OCI-LY1 (cell line): Measurements from ENCODE around the gene SAMD1.

Experiments
- H2AFZ ChIP-seq: fragments of 200-600 bp; sonication (generic), shearing (Covaris generic); 2 replicates; pipeline ENCODE4 v1.6.0; 2014; ENCODE audit warnings: antibody characterized with exemption, mild to moderate bottlenecking, low read length
- H3F3A ChIP-seq: fragments of 200-600 bp; sonication (generic), shearing (Covaris generic); 2 replicates; pipeline ENCODE4 v1.6.0; 2014; ENCODE audit warnings: mild to moderate bottlenecking, antibody characterized with exemption, low read length, moderate library complexity; ENCODE audit not compliant: insufficient read depth
- H3K27ac ChIP-seq: fragments of 200-600 bp; sonication (generic); 2 replicates; pipeline ENCODE4 v1.5.1; 2014; ENCODE audit warnings: low read length, mixed run types, mild to moderate bottlenecking, low read depth; ENCODE audit not compliant: poor library complexity, severe bottlenecking
- H3K27me3 ChIP-seq: fragments of 200-600 bp; sonication (generic); 2 replicates; pipeline ENCODE4 v1.6.0; 2014; ENCODE audit warnings: antibody characterized with exemption, mild to moderate bottlenecking, low read length, moderate library complexity; ENCODE audit not compliant: insufficient read depth
- H3K36me3 ChIP-seq: fragments of 200-600 bp; sonication (generic); 2 replicates; pipeline ENCODE4 v1.6.1; 2014; ENCODE audit warnings: mild to moderate bottlenecking, antibody characterized with exemption, low read length, moderate library complexity, mixed read lengths; ENCODE audit not compliant: insufficient read depth
- H3K4me1 ChIP-seq: fragments of 200-600 bp; sonication (generic); 2 replicates; pipeline ENCODE4 v1.5.1; 2014; ENCODE audit warnings: mild to moderate bottlenecking, low read length, moderate library complexity; ENCODE audit not compliant: insufficient read depth, severe bottlenecking
- H3K4me2 ChIP-seq: fragments of 200-600 bp; sonication (generic), shearing (Covaris generic); 2 replicates; pipeline ENCODE4 v1.6.1; 2014; ENCODE audit warnings: low read length
- H3K4me3 ChIP-seq: fragments of 200-600 bp; sonication (generic); 2 replicates; pipeline ENCODE4 v1.5.1; 2014; ENCODE audit warnings: low read length, low read depth, mild to moderate bottlenecking, mixed read lengths; ENCODE audit not compliant: poor library complexity, severe bottlenecking
- H3K79me2 ChIP-seq: fragments of 200-600 bp; shearing (Covaris generic); 2 replicates; pipeline ENCODE4 v1.6.1; 2016; ENCODE audit warnings: mixed run types, low read length, mixed read lengths; ENCODE audit not compliant: insufficient read depth
- H3K9ac ChIP-seq: fragments of 200-600 bp; sonication (generic), shearing (Covaris generic); 2 replicates; pipeline ENCODE4 v1.6.1; 2014; ENCODE audit warnings: mild to moderate bottlenecking, low read length, mixed read lengths
- H3K9me2 ChIP-seq: fragments of 200-600 bp; sonication (generic), shearing (Covaris generic); 2 replicates; pipeline ENCODE4 v1.6.1; 2014; ENCODE audit warnings: low read depth, mild to moderate bottlenecking, low read length, mixed read lengths
- H3K9me3 ChIP-seq: fragments of 200-600 bp; shearing (Covaris generic); 2 replicates; pipeline ENCODE4 v1.6.1; 2014; ENCODE audit warnings: low read length, mixed read lengths
- H4K20me1 ChIP-seq: fragments of 200-600 bp; sonication (generic), shearing (Covaris generic); 2 replicates; pipeline ENCODE4 v1.6.0; 2016; ENCODE audit warnings: mild to moderate bottlenecking, low read length; ENCODE audit not compliant: insufficient read depth
- EZH2 ChIP-seq: fragments of 200-600 bp; sonication (generic), shearing (Covaris generic); IDR thresholded peaks from 2 replicates; pipeline ENCODE4 v1.8.0; 2017; ENCODE audit warnings: borderline replicate concordance, mixed run types, mild to moderate bottlenecking, antibody characterized with exemption, low read length, moderate library complexity, mixed read lengths
- TF ChIP-seq, protein P1 (sequence below): fragments of 200-600 bp; sonication (generic), shearing (Covaris generic); IDR thresholded peaks from 2 replicates; pipeline ENCODE4 v1.5.1; 2017; ENCODE audit warnings: mild to moderate bottlenecking, antibody characterized with exemption, low read length, moderate library complexity, mixed read lengths

SAMD1 gene

DNA sequence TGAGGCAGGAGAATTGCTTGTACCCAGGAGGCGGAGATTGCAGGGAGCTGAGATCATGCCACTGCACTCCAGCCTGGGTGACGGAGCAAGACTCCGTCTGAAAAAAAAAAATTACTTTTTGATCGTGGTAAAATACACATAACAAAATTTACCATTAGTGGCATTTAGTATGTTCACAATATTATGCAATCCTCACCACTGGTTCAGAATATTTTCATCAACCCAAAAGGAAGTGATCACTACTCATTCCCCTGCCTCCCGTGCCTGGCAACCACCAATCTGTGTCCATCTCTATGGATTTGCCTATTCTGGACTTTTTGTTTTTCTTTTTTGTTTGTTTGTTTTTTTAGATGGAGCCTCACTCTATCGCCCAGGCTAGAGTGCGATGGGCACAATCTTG, 27.4 kb downstream of the SAMD1 start:
- Histone ChIP-seq H3K27ac (no peak overlapping the region), H3K9me3 (no peaks in the 10 kb centered on the region), H3K9me2 (no peaks in the 10 kb centered on the region), H3K79me2 (no peaks in the 10 kb centered on the region), H3K4me1 (no peaks in the 10 kb centered on the region), H3K4me3 (no peak overlapping the region), H3F3A (no peaks in the 10 kb centered on the region), H4K20me1 (no peaks in the 10 kb centered on the region), H3K36me3 (no peaks in the 10 kb centered on the region), H2AFZ (no peak overlapping the region), H3K4me2 (no peak overlapping the region), H3K27me3 (peaks cover 3% of the 10 kb centered on the region; the same call in 1 of the 2 replicates), H3K9ac (no peak overlapping the region)
- no peak for TF ChIP-seq EZH2

DNA sequence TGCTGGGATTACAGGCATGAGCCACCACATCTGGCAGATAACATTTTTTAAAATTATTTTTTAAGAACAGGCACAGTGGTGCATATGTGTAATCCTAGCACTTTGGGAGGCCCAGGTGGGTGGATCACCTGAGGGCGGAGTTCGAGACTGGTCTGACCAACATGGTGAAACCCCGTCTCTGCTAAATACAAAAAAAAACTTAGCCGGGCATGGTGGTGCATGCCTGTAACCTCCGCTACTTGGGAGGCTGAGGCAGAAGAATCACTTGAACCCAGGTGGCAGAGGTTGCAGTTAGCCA, 28.0 kb downstream of the SAMD1 start:
- Histone ChIP-seq H3K27me3 (peaks cover 5% of the 10 kb centered on the region; the same call in 1 of the 2 replicates), H3K9ac (no peak overlapping the region), H3K9me2 (no peaks in the 10 kb centered on the region), H3K27ac (no peak overlapping the region), H3K9me3 (no peaks in the 10 kb centered on the region), H3K4me1 (no peaks in the 10 kb centered on the region), H3K36me3 (no peaks in the 10 kb centered on the region), H3K79me2 (no peaks in the 10 kb centered on the region), H3K4me2 (no peak overlapping the region), H2AFZ (no peak overlapping the region), H3F3A (no peaks in the 10 kb centered on the region), H4K20me1 (no peaks in the 10 kb centered on the region), H3K4me3 (no peak overlapping the region)
- TF ChIP-seq EZH2 = no peak
- TF ChIP-seq, protein P1, sequence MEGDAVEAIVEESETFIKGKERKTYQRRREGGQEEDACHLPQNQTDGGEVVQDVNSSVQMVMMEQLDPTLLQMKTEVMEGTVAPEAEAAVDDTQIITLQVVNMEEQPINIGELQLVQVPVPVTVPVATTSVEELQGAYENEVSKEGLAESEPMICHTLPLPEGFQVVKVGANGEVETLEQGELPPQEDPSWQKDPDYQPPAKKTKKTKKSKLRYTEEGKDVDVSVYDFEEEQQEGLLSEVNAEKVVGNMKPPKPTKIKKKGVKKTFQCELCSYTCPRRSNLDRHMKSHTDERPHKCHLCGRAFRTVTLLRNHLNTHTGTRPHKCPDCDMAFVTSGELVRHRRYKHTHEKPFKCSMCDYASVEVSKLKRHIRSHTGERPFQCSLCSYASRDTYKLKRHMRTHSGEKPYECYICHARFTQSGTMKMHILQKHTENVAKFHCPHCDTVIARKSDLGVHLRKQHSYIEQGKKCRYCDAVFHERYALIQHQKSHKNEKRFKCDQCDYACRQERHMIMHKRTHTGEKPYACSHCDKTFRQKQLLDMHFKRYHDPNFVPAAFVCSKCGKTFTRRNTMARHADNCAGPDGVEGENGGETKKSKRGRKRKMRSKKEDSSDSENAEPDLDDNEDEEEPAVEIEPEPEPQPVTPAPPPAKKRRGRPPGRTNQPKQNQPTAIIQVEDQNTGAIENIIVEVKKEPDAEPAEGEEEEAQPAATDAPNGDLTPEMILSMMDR = no peak

DNA sequence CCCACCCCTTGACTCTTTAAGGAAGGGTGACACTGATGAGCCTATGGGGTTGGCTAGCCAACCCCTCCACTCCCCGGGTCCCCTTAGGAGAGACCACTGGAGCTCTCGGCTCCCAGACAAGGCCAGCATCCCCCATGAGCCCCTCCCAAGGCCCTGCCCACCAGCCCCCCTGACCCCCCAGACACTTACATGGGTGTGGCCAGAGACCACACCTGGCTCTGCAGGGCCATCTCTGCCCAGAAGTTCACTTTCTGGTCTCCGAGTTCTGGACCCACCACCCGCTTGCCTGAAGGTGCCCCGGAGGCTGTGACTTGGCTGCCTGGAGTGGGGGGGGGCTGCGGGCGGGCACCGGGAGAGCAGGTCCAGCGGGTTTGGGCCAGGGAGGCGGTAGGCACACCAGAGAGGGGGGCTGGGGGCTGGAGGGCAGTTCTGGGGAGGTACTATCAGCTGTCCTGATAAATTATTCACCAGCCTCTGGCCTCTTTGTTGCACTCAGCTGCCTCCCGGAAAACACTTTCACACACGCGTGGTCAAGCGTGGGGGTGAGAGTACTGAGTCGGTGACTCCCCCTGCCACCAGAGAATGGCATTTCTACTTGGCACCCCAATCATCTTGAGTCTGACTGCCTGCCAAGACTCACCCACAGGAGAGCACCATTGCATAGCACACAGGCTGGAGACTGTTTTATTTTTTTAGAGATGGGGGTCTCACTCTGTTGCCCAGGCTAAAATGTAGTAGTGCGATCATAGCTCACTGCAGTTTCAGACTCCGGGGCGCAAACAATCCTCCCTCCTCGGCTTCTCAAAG, 28.6 kb downstream of the SAMD1 start, which contains the start of gene PALM3:
Gene PALM3 (minus strand): TSS at position 326 of the 807 bp plus-strand sequence. CDS start 96 bp downstream, at position 230.
- Histone ChIP-seq H3K27me3 (peaks cover 5% of the 10 kb centered on the region; the same call in 1 of the 2 replicates), H3K4me2 (no peak within 1 kb of the TSS)

More for the DNA sequence above, 28.6 kb downstream of the SAMD1 start, which contains the start of gene PALM3:
- no peaks in the 10 kb centered on the region for H3K79me2 ChIP-seq
- H3K36me3 ChIP-seq = no peaks in the 10 kb centered on the region
- no peaks in the 10 kb centered on the region for H3F3A ChIP-seq
- no peak within 1 kb of the TSS for H3K9ac ChIP-seq
- no peak within 1 kb of the TSS for H3K27ac ChIP-seq
- no peaks in the 10 kb centered on the region for H3K9me3 ChIP-seq
- no peaks in the 10 kb centered on the region for H3K9me2 ChIP-seq
- no peak within 1 kb of the TSS for H3K4me3 ChIP-seq
- TF ChIP-seq, protein P1 = no peak
- TF ChIP-seq EZH2 = no peak
- H2AFZ ChIP-seq = no peak within 1 kb of the TSS
- no peaks in the 10 kb centered on the region for H3K4me1 ChIP-seq
- H4K20me1 ChIP-seq = no peaks in the 10 kb centered on the region
